ENCODE data around the gene SMO.
"Not testable (repeated sequence)": the region's sequence is repeated elsewhere in the genome, so short reads cannot be mapped to it uniquely, and the experiment has no call there.

SMO gene

DNA sequence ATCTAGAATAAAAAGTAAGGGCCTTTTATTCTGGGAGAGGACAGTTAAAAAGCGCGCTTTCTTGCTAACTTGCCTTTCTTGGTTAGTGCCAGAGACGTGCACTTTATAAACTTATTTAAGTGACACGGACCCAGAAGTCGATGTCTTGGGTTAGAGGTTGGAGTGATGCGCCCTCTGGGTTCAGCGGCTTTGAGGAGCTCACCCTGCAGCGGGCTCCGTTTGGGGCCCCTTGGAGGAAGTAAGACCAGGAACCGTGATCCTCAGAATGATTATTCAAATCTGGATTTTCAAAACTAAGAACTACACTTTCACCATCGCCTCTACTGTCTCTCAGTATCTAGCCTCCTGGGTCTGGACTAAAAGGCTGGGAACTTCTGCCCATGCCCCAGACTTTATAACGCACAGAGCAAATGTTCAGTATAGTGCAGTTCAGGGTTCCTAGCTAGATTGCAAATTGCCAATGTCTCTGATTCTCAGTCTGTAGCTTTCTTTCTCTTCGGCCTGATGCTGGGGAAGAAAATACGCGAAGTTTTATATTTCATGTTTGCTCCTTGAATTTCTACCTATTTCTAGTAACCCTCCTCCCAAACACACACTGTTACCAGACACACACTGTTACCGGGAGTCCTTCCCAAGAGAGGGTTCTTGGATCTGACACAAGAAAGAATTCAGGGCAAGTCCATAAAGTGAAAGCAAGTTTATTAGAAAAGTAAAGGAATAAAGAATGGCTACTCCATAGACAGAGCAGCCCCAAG lies 18.6 kb upstream of the SMO start:
- DNase-seq (ENCODE audit: low read depth) = no peak

DNA sequence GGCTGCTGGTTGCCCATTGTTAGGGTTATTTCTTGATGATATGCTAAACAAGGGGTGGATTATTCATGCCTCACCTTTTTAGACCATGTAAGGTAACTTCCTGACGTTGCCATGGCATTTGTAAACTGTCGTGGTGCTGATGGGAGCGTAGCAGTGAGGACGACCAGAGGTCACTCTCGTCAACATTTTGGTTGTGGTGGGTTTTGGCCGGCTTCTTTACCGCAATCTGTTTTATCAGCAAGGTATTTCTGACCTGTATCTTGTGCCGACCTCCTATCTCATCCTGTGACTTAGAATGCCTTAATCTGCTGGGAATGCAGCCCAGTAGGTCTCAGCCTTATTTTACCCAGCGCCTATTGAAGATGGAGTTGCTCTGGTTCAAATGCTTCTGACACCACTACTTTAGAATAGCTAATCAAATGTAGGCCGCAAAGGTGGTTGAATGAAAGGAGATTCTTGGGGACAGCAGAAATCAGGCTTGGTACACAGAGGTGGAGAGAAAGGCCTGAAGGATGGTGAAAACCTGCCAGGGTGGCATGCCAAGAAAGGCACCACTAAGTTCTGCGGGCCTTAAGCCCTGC lies 17.9 kb upstream of the SMO start:
- DNase-seq (ENCODE audit: low read depth) = no peak

DNA sequence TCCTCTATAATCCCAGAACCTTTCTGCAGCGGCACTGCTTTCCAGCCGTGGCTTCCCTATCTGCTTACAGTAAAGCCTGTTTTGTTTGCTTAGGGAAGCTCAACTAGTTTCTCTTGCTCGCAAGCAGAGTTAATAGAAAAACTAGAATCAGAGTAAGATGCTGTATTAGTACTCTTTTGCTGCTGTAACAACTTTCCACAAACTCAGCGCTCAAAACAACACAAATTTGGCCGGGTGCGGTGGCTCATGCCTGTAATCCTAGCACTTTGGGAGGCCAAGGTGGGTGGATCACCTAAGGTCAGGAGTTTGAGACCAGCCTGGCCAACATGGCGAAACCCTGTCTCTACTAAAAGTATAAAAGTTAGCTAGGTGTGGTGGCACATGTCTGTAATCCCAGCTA lies 14.6 kb upstream of the SMO start:
- not testable (repeated sequence) for DNase-seq (ENCODE audit: low read depth)

DNA sequence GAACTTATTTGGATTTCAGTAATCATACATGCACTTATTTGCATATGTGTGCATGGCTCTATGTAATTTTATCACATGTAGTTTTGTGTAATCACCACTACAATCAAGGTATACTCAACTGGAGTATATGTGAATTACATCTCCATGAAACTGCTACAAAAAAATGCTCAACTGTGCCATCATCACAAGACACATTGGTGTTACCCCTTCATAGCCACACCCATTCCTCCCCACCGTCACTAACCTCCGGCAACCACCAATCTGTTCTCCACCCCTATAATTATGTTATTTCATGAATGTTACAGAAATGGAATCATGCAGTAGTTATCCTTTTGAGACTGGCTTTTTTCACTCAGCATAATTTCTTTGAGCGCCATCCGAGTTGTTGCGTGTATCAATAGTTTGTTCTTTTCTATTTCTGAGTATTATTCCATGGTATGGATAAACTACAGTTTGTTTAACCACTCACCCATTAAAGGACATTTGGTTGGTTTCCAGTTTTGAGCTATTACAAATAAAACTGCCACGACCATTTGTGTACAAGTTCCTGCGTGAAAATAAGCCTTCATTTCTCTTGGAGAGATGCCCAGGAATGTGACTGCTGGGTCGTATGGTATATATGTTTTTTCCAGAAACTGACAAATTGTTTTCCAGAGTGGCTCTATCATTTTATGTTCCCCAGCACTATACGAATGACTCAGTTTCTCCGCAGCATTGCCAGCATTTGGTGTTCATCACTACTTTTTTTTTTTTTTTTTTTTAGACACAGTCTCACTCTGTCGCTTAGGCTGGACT lies 11.3 kb upstream of the SMO start:
- DNase-seq (ENCODE audit: low read depth) = no peak

DNA sequence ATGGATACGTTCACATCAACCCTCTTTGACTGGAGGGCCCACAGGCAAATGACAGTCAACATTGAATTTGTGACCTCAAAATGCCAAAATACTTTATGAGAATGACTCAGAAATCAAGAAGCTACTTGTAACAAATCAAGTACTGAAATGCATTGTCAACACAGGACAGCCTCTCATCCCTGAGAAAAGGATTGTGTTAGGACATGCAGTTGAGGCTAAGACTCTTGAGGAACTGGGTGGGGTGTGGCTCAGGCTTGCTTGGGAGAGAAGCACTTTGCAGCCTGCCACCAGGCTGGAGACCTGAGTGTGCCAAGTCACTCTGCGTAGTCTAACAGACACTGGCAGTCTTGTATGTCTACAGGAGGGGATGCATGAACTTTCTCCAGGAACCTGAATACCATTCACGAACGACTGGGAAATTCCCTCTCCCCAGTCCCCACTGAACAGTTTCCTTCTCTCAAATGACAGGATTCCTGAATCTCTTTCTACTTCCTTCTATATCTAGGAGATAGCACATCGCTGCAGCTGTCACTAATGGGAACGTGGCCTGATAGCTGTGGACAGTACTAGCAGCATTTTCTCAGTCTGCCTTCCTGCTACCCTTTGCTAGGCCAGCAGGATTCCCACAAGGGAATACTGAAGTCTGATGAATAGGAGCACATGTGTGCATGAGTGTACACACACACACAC lies 3.3 kb upstream of the SMO start:
- DNase-seq (ENCODE audit: low read depth) = no peak

DNA sequence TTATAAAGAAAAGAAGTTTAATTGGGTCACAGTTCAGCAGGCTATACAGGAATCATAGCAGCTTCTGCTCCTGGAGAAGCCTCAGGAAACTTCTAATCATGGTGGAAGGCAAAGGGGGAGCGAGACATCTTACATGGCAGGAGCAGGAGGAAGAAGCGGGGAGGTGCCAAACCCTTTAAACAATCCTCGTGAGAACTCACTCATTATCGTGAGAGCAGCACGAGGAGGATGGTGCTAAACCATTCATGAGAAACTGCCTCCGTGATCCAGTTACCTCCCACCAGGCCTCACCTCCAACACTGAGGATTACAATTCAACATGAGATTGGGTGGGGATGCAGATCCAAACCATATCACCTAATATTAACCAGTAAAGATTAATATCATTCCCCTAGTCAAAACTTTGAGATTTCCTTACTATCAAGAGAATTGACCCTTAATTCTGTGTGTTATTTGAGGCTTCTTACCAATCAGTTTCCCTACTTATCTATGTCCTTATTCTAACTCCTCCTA lies 1.6 kb upstream of the SMO start:
- DNase-seq (ENCODE audit: low read depth) = no peak

DNA sequence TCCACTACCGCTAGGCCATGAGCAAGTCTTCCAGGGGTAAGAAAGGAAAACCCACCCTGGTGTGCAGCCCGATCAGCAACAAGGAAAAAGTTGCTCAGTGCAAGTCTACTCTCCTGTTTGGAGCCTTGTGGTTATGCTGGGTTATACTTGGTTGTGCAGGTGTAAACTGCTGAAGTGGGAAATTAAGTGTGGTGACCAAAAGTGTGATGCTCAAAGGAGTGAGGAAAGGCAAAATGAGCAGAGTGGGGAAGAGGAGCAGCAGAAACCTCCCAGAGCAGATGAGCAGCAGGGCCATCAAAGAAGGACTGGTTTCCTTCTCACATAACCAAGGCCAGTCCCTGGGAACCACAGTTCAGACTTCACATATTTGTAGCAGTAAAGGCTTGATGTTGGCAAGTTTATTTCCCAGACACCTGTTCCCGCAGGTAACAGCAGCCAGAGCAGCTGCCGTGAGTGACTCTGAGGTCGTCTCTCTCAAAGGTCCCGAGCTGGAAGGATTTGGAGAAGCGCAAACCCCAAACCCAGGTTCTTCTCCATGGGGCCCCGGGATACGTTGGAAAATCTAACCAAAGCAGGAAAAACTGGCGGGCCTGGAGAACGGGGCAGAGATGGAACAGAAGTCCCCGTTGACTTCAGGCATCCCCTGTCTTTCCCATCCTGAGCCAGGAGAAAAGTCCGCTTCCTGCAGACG lies 607 bp upstream of the SMO start:
- DNase-seq (ENCODE audit: low read depth) = no peak

DNA sequence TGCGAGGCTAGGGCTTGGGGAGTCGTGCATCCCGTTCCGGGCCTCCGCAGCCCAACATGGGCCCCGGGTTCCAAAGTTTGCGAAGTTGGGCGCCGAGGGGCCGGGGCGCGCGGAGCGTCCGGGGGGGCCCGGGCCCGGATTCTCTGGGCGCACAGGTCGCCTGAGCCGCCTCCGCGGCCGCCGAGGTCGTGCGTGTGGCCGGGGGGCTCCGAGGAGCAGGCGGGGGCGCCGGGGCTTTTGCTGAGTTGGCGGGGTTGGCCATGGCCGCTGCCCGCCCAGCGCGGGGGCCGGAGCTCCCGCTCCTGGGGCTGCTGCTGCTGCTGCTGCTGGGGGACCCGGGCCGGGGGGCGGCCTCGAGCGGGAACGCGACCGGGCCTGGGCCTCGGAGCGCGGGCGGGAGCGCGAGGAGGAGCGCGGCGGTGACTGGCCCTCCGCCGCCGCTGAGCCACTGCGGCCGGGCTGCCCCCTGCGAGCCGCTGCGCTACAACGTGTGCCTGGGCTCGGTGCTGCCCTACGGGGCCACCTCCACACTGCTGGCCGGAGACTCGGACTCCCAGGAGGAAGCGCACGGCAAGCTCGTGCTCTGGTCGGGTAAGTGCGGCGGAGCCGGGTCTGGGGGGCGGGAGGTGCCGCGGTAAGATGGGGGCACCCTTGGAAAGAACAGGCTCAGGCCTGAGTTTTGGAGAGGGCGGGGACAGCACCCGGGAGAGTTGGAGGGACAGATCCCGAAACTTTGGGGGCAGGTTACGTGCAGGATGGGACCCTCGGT lies 643 bp downstream of the SMO start:
- peak; percentile 30 for DNase-seq (ENCODE audit: low read depth)

DNA sequence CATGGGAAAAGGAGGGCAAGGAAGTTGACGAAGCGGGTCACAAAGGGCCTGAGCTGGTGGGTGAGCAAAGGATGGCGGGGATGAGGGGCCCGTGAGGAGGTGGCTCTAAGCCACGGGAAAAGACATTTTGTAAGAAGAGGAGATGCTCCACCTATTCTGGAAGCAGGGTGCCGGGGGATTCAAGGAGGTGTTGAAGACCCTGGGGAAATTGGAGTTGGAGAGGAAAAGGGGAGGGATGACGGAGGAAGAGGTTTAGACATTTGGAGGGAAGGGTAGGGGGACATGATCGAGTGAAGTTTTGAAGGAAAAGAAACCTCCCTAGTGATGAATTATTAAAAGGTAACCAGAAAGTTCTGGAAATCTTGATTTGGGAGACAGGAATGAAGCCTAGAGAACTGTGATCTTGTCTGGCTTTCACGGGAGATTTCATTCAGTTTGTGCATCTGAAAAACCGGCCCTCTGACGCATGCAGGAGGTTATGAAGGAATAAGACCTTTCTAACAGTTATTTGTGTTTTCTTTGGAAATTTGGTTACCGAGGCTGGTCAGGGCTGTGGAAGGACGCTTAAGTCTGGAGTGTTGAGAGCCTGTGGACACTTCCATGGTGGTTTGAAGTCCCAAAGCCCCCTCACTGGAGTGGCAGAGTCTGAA lies 1.4 kb downstream of the SMO start:
- no peak for DNase-seq (ENCODE audit: low read depth)

DNA sequence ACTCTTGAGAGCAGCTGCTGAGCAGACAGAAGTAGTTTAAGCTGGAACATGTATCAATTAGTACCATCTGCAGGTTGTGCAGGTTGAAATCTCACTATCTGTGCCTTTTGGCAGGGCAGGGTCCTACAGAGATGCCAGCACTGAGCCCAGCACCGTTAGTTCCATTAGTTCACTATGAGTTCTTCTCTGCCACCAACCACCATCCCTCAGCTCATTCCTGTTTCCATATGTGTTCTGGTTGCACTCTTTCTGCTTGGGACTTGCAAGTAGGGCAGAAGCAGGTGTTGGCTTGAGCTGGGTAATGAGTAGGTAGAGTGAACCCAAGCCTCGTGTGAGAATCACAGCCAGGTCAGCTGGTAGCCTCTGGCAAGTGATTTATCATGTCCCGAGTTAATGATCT lies 2.8 kb downstream of the SMO start:
- no peak for DNase-seq (ENCODE audit: low read depth)

DNA sequence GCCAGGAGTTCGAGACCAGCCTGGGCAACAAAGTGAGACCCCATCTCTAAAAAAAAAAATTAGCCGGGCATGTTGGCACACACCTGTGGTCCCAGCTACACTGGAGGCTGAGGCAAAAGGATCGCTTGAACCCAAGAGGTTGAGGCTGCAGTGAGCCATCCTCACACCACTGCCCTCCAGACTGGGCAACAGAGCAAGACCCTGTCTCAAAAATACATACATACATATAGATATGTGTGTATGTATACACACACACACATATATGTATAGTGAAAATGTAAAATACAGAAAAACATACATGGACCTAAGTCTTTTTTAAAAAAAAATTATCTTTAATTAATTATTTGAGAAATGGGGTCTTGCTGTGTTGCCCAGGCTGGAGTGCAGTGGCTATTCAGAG lies 5.5 kb downstream of the SMO start:
- DNase-seq (ENCODE audit: low read depth) = no peak

DNA sequence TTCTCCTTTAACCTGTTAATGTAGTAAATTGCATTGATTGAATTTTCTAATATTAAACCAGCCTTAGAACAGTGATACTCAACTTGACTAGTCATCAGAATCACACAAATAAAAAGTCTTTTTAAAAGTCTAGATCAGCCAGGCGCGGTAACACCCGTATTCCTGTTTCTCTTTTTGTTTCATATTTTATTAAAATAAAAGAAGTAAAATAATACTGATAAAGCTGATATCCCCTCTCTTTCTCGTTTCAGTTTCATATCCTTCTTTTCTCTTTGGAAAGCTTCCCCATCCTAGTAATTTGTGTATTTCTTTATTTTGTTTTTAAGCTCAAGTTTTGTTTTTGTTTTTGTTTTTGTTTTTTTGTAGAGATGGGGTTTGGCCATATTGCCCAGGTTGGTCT lies 9.3 kb downstream of the SMO start:
- DNase-seq (ENCODE audit: low read depth) = no peak

DNA sequence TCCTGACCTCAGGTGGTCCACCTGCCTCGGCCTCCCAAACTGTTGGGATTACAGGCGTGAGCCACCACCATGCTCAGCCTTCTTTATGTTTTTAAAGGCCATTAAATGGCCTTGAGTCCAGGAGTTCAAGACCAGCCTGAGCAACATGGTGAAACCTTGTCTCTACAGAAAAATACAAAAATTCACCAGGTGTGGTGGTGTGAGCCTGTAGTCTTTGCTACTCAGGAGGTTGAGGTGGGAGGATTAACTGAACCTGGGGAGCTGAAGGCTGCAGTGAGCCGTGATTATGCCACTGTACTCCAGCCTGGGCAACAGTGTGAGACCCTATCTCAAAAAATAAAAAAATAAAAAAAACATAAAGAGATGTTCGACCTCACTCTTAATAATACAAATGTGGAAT lies 11.0 kb downstream of the SMO start:
- DNase-seq (ENCODE audit: low read depth) = no peak

DNA sequence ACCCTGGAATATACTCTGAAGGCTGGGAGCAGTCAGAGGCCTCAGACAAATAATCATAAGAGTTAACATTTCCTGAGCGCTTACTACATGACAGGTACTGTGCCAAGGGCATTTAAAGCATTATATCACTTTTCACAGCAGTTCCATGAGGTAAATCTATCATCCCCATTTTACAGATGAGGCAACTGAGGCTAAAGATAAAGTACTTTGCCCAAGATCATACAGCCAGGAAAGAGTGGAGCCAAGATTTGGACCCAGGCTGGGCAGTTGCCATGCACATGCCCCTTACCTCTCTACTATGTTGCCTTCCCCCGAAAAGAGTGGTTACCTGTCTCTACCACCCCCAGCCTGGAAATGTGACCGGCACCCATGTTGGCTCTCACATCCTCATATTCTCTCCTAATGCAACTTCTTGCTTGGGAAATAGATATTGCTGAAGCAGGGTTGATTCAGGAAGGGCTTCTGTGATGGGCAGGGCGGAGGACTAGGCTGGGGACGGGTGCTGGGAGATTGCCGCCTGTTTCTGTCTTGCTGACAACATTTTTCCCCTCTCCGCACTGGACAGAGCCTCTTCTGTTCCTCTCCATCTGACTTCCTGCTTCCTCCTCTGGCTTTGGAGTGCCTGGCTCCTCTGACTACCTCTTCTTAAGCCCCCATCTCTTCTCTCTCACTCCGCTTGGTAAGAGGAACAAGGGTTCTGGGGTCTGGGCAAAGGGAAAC lies 13.8 kb downstream of the SMO start:
- DNase-seq (ENCODE audit: low read depth) = no peak

DNA sequence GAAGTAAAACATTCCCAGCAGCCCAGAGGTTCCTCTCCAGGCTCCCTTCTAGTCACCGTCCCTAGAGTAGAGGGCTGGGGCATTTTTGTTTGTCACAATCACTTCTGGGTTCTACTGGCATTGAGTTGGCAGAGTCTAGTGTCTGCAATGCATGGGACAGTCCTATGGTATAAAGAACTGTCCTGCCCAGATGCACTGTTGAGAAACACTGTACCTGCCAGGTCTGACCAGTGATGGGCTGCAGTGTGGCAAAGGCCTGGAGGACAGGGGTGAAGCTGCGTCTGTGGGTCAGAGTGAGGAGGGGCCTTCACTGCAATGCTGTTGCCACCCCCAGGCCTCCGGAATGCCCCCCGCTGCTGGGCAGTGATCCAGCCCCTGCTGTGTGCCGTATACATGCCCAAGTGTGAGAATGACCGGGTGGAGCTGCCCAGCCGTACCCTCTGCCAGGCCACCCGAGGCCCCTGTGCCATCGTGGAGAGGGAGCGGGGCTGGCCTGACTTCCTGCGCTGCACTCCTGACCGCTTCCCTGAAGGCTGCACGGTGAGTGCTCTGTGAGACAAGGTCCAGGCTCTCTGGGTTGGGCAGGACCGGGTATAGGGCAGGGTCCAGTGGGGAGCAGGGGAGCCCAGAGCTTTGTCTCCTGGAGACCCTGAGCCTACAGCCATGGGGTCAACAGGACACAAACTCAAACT lies 14.8 kb downstream of the SMO start:
- no peak for DNase-seq (ENCODE audit: low read depth)

DNA sequence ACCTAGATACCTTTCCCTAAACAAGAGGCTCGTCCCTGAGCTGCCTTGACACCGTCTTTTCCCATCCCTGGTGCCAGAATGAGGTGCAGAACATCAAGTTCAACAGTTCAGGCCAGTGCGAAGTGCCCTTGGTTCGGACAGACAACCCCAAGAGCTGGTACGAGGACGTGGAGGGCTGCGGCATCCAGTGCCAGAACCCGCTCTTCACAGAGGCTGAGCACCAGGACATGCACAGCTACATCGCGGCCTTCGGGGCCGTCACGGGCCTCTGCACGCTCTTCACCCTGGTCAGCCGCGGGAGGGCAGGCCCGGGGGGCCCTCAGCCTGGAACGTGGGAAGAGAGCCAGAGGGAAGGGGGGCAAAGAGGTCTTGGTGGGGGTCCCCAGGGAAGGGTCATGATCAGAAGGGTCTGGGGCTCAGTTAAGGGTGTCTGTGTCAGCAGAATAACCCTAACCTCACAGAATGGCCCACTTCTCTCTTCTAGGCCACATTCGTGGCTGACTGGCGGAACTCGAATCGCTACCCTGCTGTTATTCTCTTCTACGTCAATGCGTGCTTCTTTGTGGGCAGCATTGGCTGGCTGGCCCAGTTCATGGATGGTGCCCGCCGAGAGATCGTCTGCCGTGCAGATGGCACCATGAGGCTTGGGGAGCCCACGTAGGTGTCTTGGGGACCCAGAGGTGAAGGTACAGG lies 16.8 kb downstream of the SMO start:
- no peak for DNase-seq (ENCODE audit: low read depth)

DNA sequence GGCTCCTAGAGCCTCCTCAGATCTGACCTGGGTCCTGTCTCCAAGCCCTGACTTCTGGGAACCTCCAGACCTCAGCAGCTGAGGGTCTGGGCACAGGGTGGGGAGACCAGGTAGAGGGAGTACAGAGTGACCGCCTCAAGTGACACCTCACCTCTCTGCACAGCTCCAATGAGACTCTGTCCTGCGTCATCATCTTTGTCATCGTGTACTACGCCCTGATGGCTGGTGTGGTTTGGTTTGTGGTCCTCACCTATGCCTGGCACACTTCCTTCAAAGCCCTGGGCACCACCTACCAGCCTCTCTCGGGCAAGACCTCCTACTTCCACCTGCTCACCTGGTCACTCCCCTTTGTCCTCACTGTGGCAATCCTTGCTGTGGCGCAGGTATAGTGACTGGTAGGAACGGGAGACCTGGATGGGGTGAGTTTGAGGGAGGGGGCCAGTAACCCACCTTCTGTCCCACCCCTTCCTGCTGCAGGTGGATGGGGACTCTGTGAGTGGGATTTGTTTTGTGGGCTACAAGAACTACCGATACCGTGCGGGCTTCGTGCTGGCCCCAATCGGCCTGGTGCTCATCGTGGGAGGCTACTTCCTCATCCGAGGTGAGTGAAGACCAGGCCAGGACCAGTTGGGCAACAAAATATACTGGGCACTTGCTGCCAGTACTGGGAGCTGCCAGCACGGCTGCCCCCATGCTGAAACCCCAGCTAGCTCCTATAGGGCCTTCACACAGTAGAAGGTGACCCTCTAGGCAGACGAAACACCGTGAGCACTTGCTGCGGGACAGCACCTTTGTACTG lies 17.8 kb downstream of the SMO start:
- DNase-seq (ENCODE audit: low read depth) = no peak

DNA sequence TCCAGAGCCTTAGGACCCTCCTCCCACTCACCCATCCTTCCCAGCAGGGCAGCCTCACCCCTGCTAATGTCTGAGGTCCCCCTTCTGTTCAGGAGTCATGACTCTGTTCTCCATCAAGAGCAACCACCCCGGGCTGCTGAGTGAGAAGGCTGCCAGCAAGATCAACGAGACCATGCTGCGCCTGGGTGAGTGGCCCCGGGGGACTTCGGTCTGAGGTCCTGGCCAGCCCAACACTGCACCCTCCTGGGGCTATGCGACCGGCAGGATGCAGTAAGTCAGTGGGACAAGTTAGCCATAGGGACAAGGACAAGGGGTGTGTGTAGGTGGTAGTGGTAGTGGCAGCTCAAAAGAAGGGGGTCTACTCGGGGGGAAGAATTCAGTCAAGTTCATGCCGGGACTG lies 20.2 kb downstream of the SMO start:
- no peak for DNase-seq (ENCODE audit: low read depth)

All from ELR (cell line).